Esophagus muscularis mucosa (tissue), 4 donors: ENCODE measurements around the gene PPP1R3D.

Experiments
- EP300 ChIP-seq: sonication (generic); formaldehyde crosslinking; IDR thresholded peaks from one replicate; pipeline ENCODE4 v1.6.1; 2017; ENCODE audit warnings: antibody characterized with exemption
- POLR2A ChIP-seq: fragments of 450-650 bp; IDR thresholded peaks from one replicate; pipeline ENCODE4 v1.6.1; 2017; ENCODE audit warnings: antibody characterized with exemption, moderate library complexity, mild to moderate bottlenecking, low read depth
- POLR2AphosphoS5 ChIP-seq, 2 donors: sonication (generic); formaldehyde crosslinking; IDR thresholded peaks; one replicate each; pipeline ENCODE4 v1.6.1; 2017; ENCODE audit warnings: antibody characterized with exemption in 2 of 2
- TF ChIP-seq, protein P1 (sequence below), 3 experiments: fragments of 200-600 bp in 2 of 3; fragments of 450-650 bp in 1 of 3; sonication (generic) in 2 of 3; IDR thresholded peaks; one replicate each; pipeline ENCODE4 v1.5.1; 2017 to 2019; ENCODE audit warnings: antibody characterized with exemption in 3 of 3, mild to moderate bottlenecking in 2 of 3, moderate library complexity in 1 of 3

DNA sequence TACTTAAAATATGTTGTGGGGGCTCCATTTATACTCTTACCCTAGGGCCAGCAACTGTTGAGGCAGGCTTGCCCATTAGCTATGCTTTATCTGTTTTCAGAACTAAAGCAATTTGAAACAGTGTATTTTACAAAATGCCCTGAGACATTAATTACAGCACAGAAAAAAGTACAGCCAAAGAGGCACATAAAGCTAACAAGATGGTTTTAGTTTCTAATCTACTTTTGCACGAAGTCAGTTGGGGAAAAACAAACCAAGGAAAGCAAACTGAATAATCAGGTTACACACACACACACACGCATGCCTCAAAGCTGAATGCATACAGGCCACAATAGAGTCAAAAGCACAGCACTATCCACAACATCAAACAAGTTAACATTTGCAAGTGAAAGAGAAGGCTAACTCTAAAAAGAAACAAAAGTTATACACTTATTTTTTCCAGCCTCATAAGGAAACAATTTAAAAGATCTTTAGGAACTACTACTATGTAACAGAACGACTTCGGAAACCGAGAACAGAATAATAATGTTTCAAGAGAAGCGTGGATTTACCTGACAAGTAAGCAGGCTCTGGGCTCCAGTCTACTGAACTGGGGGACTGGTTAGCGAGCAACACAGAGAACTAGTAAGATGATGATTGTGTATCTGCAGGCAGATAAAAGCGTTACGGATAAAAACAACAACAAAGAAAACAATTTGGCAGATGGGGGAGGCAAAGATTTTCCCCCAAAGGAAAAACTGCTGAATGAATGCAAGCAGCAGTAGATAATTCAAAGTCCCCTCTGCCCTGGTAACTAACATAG lies 8.4 kb downstream of the PPP1R3D start:
- TF ChIP-seq, protein P1, sequence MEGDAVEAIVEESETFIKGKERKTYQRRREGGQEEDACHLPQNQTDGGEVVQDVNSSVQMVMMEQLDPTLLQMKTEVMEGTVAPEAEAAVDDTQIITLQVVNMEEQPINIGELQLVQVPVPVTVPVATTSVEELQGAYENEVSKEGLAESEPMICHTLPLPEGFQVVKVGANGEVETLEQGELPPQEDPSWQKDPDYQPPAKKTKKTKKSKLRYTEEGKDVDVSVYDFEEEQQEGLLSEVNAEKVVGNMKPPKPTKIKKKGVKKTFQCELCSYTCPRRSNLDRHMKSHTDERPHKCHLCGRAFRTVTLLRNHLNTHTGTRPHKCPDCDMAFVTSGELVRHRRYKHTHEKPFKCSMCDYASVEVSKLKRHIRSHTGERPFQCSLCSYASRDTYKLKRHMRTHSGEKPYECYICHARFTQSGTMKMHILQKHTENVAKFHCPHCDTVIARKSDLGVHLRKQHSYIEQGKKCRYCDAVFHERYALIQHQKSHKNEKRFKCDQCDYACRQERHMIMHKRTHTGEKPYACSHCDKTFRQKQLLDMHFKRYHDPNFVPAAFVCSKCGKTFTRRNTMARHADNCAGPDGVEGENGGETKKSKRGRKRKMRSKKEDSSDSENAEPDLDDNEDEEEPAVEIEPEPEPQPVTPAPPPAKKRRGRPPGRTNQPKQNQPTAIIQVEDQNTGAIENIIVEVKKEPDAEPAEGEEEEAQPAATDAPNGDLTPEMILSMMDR (IDR thresholded peaks at IDR 0.05) = no peak
- no peak for TF ChIP-seq POLR2A
- TF ChIP-seq EP300 = no peak
- no peak for TF ChIP-seq POLR2AphosphoS5 (IDR thresholded peaks at IDR 0.05)
